ENCODE results near the gene USP22. TPM values are rescaled to one million over a fixed set of nuclear protein-coding genes. Genes with fewer than 3 reads are reported as not detected.
A peak's percentile ranks its signal among the peaks of the same experiment; 100 is the strongest.
"Not testable (repeated sequence)": the region's sequence is repeated elsewhere in the genome, so short reads cannot be mapped to it uniquely, and the experiment has no call there.

The USP22 gene
- polyA plus RNA-seq: 43.2 TPM

GRCh38 chr17:21042458-21043295 is at the start of gene USP22:
USP22 (minus strand) TSS chr17:21043011; CDS start chr17:21042835, 176 bp downstream.
- Mint-ChIP-seq H3K27ac (peak within 1 kb of the TSS; percentile 96 to 98 (median 97)), H3K4me3 (peak within 1 kb of the TSS; percentile 85 to 97 (median 94)), H3K36me3 (no peaks in the 10 kb centered on the region), H3K9me3 (no peaks in the 10 kb centered on the region), H3K27me3 (no peaks in the 10 kb centered on the region), H3K4me1 (peaks cover 21 to 24% (median 22%) of the 10 kb centered on the region in 3 donors)

- Mint-ChIP-seq H3K27ac (no peak overlapping the region), H3K36me3 (no peaks in the 10 kb centered on the region), H3K4me3 (peak overlapping the region in 1 of 4 donors; percentile 26), H3K4me1 (peaks cover 13 to 18% (median 17%) of the 10 kb centered on the region in 3 donors), H3K27me3 (no peaks in the 10 kb centered on the region), H3K9me3 (no peaks in the 10 kb centered on the region)
Measured at GRCh38 chr17:21090902-21091618, 48.2 kb upstream of the USP22 start.

- H3K9me3 Mint-ChIP-seq: peaks cover 0 to 1% (median 0%) of the 10 kb centered on the region in 3 donors
- H3K27me3 Mint-ChIP-seq: no peaks in the 10 kb centered on the region
- peak overlapping the region in 3 of 4 donors; percentile 48 to 84 (median 74) for H3K4me3 Mint-ChIP-seq
- H3K36me3 Mint-ChIP-seq: no peaks in the 10 kb centered on the region
- H3K27ac Mint-ChIP-seq: peak overlapping the region in 2 of 3 donors; percentile 1 to 6
- peaks cover 13 to 18% (median 17%) of the 10 kb centered on the region in 3 donors for H3K4me1 Mint-ChIP-seq
Measured at GRCh38 chr17:21089933-21090901, 47.4 kb upstream of the USP22 start.

GRCh38 chr17:21089145-21089544 is 46.3 kb upstream of the USP22 start:
- no peak overlapping the region for H3K27ac Mint-ChIP-seq
- H3K27me3 Mint-ChIP-seq: no peaks in the 10 kb centered on the region
- peaks cover 13 to 18% (median 17%) of the 10 kb centered on the region in 3 donors for H3K4me1 Mint-ChIP-seq
- H3K4me3 Mint-ChIP-seq: no peak overlapping the region
- H3K9me3 Mint-ChIP-seq: peaks cover 0 to 1% (median 0%) of the 10 kb centered on the region in 3 donors
- H3K36me3 Mint-ChIP-seq: no peaks in the 10 kb centered on the region

GRCh38 chr17:21085707-21086106 is 42.9 kb upstream of the USP22 start:
- peaks cover 0 to 1% (median 0%) of the 10 kb centered on the region in 3 donors for H3K9me3 Mint-ChIP-seq
- H3K4me3 Mint-ChIP-seq: peak overlapping the region in 3 of 4 donors; percentile 58 to 72 (median 66)
- no peaks in the 10 kb centered on the region for H3K36me3 Mint-ChIP-seq
- H3K27ac Mint-ChIP-seq: peak overlapping the region in 1 of 3 donors; percentile 46
- peaks cover 12 to 18% (median 15%) of the 10 kb centered on the region in 3 donors for H3K4me1 Mint-ChIP-seq
- no peaks in the 10 kb centered on the region for H3K27me3 Mint-ChIP-seq

- H3K4me3 Mint-ChIP-seq: peak overlapping the region in 1 of 4 donors; percentile 30
- not testable (repeated sequence) for H3K27me3 Mint-ChIP-seq, H3K27ac Mint-ChIP-seq, H3K36me3 Mint-ChIP-seq, H3K9me3 Mint-ChIP-seq
- peaks cover 12 to 15% (median 12%) of the 10 kb centered on the region in 3 donors for H3K4me1 Mint-ChIP-seq
Measured at GRCh38 chr17:21085280-21085679, 42.5 kb upstream of the USP22 start.

- no peaks in the 10 kb centered on the region for H3K36me3 Mint-ChIP-seq
- H3K4me1 Mint-ChIP-seq: peaks cover 3 to 5% (median 5%) of the 10 kb centered on the region in 3 donors
- H3K9me3 Mint-ChIP-seq: peaks cover 0 to 1% (median 0%) of the 10 kb centered on the region in 3 donors
- peaks cover 2% of the 10 kb centered on the region for H3K27me3 Mint-ChIP-seq
- no peak overlapping the region for H3K4me3 Mint-ChIP-seq
- no peak overlapping the region for H3K27ac Mint-ChIP-seq
Measured at GRCh38 chr17:21082001-21082436, 39.2 kb upstream of the USP22 start.

- no peaks in the 10 kb centered on the region for H3K36me3 Mint-ChIP-seq
- H3K27ac Mint-ChIP-seq: no peak overlapping the region
- no peaks in the 10 kb centered on the region for H3K9me3 Mint-ChIP-seq
- peaks cover 2% of the 10 kb centered on the region for H3K27me3 Mint-ChIP-seq
- no peak overlapping the region for H3K4me3 Mint-ChIP-seq
- peaks cover 3 to 6% (median 5%) of the 10 kb centered on the region in 3 donors for H3K4me1 Mint-ChIP-seq
Measured at GRCh38 chr17:21079196-21079595, 36.4 kb upstream of the USP22 start.

- Mint-ChIP-seq H3K4me1 (peaks cover 0 to 3% (median 1%) of the 10 kb centered on the region in 3 donors), H3K36me3 (no peaks in the 10 kb centered on the region), H3K27me3 (peaks cover 2% of the 10 kb centered on the region), H3K4me3 (no peak overlapping the region), H3K9me3 (no peaks in the 10 kb centered on the region), H3K27ac (peak overlapping the region in 1 of 3 donors; percentile 32)
Measured at GRCh38 chr17:21078016-21078780, 35.4 kb upstream of the USP22 start.

- H3K36me3 Mint-ChIP-seq: no peaks in the 10 kb centered on the region
- no peak overlapping the region for H3K4me3 Mint-ChIP-seq
- peaks cover 0 to 3% (median 3%) of the 10 kb centered on the region in 3 donors for H3K4me1 Mint-ChIP-seq
- peaks cover 2% of the 10 kb centered on the region for H3K27me3 Mint-ChIP-seq
- no peaks in the 10 kb centered on the region for H3K9me3 Mint-ChIP-seq
- peak overlapping the region in 1 of 3 donors; percentile 32 for H3K27ac Mint-ChIP-seq
Measured at GRCh38 chr17:21077281-21077680, 34.5 kb upstream of the USP22 start.

GRCh38 chr17:21076242-21076641 is 33.4 kb upstream of the USP22 start:
- H3K9me3 Mint-ChIP-seq: no peaks in the 10 kb centered on the region
- peaks cover 0 to 3% (median 3%) of the 10 kb centered on the region in 3 donors for H3K4me1 Mint-ChIP-seq
- no peak overlapping the region for H3K4me3 Mint-ChIP-seq
- H3K27me3 Mint-ChIP-seq: peaks cover 2% of the 10 kb centered on the region
- no peak overlapping the region for H3K27ac Mint-ChIP-seq
- no peaks in the 10 kb centered on the region for H3K36me3 Mint-ChIP-seq

GRCh38 chr17:21075739-21076085 is 32.9 kb upstream of the USP22 start:
- H3K4me1 Mint-ChIP-seq: peaks cover 0 to 3% (median 3%) of the 10 kb centered on the region in 3 donors
- H3K27ac Mint-ChIP-seq: no peak overlapping the region
- no peaks in the 10 kb centered on the region for H3K36me3 Mint-ChIP-seq
- no peak overlapping the region for H3K4me3 Mint-ChIP-seq
- H3K9me3 Mint-ChIP-seq: no peaks in the 10 kb centered on the region
- peaks cover 2% of the 10 kb centered on the region for H3K27me3 Mint-ChIP-seq

GRCh38 chr17:21072745-21073197 is 30.0 kb upstream of the USP22 start:
- H3K4me3 Mint-ChIP-seq: no peak overlapping the region
- H3K9me3 Mint-ChIP-seq: no peaks in the 10 kb centered on the region

More at GRCh38 chr17:21072745-21073197, 30.0 kb upstream of the USP22 start:
- Mint-ChIP-seq H3K4me1 (peaks cover 0 to 6% (median 0%) of the 10 kb centered on the region in 3 donors), H3K27me3 (peaks cover 2% of the 10 kb centered on the region), H3K36me3 (no peaks in the 10 kb centered on the region), H3K27ac (no peak overlapping the region)

All from IgD-negative memory B cell (primary cell).